Measurements from ENCODE around the gene CNPY1. TPM values are rescaled to one million over a fixed set of nuclear protein-coding genes. Genes with fewer than 3 reads are reported as not detected.

CNPY1 gene
- polyA plus RNA-seq, 2 of the 4 experiments (the other 2 are of a cell fraction): not detected

- DNase-seq (ENCODE audit: low read depth in 1 of 2, low spot score in 1 of 2) (no peak), FAIRE-seq (no peak), ATAC-seq (no peak)
- 69% methylated on average over 8 of the region's 9 CpGs for WGBS (ENCODE audit: missing lambda C conversion rate)
- Histone ChIP-seq H3K27ac (no peak overlapping the region), H3K4me3 (no peak overlapping the region), H3K9me3 (no peaks in the 10 kb centered on the region), H3K4me2 (no peak overlapping the region), H3K4me1 (no peaks in the 10 kb centered on the region)
- CTCF ChIA-PET: no interaction called here
- POLR2A ChIA-PET: no interaction called here
- no peak for TF ChIP-seq CBX2 (IDR thresholded peaks at IDR 0.05; ENCODE audit: borderline replicate concordance, low read depth)
- no peak for TF ChIP-seq BHLHE40 (IDR thresholded peaks at IDR 0.05; ENCODE audit: low read depth, low read length)
- TF ChIP-seq RCOR1 (IDR thresholded peaks at IDR 0.05; ENCODE audit: low read depth, low read length): no peak
- TF ChIP-seq NR3C1 (IDR thresholded peaks at IDR 0.05): no peak
- no peak for TF ChIP-seq RFX5 (IDR thresholded peaks at IDR 0.05)
- no peak for TF ChIP-seq SMC3 (IDR thresholded peaks at IDR 0.05)
Measured at GRCh38 chr7:155556763-155557162, 10.4 kb upstream of the CNPY1 start.

GRCh38 chr7:155555116-155555695 lies 8.8 kb upstream of the CNPY1 start:
- ChIA-PET POLR2A (no interaction called here), CTCF (interaction anchor here (1.2 to 1.3 kb wide), 2 partner anchors 10 to 15 kb away, joined by 4 read pairs; no protein-coding TSS in a partner anchor)
- Histone ChIP-seq H3K4me3 (no peak overlapping the region), H3K27ac (no peak overlapping the region), H3K4me2 (no peak overlapping the region), H3K4me1 (no peaks in the 10 kb centered on the region), H3K9me3 (no peaks in the 10 kb centered on the region)
- TF ChIP-seq ESRRA (IDR thresholded peaks at IDR 0.05; ENCODE audit: borderline replicate concordance, low read length) (no peak), RARB (CRISPR knock-in tag; IDR thresholded peaks at IDR 0.05) (no peak), HOXB13 (CRISPR knock-in tag; IDR thresholded peaks at IDR 0.05; ENCODE audit: low read depth) (no peak), NR3C1 (IDR thresholded peaks at IDR 0.05) (no peak), BCL3 (IDR thresholded peaks at IDR 0.05) (no peak), HOXB5 (CRISPR knock-in tag; IDR thresholded peaks at IDR 0.05) (no peak), CHD4 (IDR thresholded peaks at IDR 0.05; ENCODE audit: borderline replicate concordance) (no peak), RNF2 (IDR thresholded peaks at IDR 0.05; ENCODE audit: borderline replicate concordance, low read depth) (no peak), GATA3 (IDR thresholded peaks at IDR 0.05; ENCODE audit: borderline replicate concordance) (no peak), ZNF302 (CRISPR knock-in tag; IDR thresholded peaks at IDR 0.05) (no peak), ATOH8 (CRISPR knock-in tag; IDR thresholded peaks at IDR 0.05; ENCODE audit: low read depth) (no peak), PHF8 (IDR thresholded peaks at IDR 0.05; ENCODE audit: borderline replicate concordance, low read depth) (no peak), JUN (IDR thresholded peaks at IDR 0.05) (no peak), ZSCAN20 (CRISPR knock-in tag; IDR thresholded peaks at IDR 0.05) (no peak), RFX5 (IDR thresholded peaks at IDR 0.05) (no peak), REST (IDR thresholded peaks at IDR 0.05) (no peak), CBX8 (IDR thresholded peaks at IDR 0.05) (no peak)
- FAIRE-seq (no peak), DNase-seq (ENCODE audit: low read depth in 1 of 2, low spot score in 1 of 2) (no peak), ATAC-seq (no peak)
- 75% methylated on average over 21 of the region's 33 CpGs for WGBS (ENCODE audit: missing lambda C conversion rate)
